B cell (primary cell): ENCODE results near the gene TNP2. TPM values are rescaled to one million over a fixed set of nuclear protein-coding genes. Genes with fewer than 3 reads are reported as not detected.

Source experiments
- ATAC-seq: fragments of 200-7000 bp; cut with Tn5 transposase; one replicate; pipeline ENCODE4 v1.10.0; 2021; ENCODE audit warnings: low read depth, mild to moderate bottlenecking, moderate number of reproducible peaks, moderate library complexity
- CTCF ChIA-PET: fragments of 350-600 bp; sonication (Branson Sonifier 250); formaldehyde crosslinking; loops from one replicate; lab custom pipeline; 2021; ENCODE audit warnings: antibody characterized with exemption, inconsistent platforms; lab: Charles Lee
- POLR2A ChIA-PET: fragments of 350-600 bp; sonication (Branson Sonifier 250); formaldehyde crosslinking; loops from one replicate; lab custom pipeline; 2021; ENCODE audit warnings: antibody characterized with exemption; lab: Charles Lee
- DNase-seq: peaks from one replicate; pipeline ENCODE4 v3.0.0; 2013
- H2AFZ ChIP-seq: 2 replicates; pipeline ENCODE4 v1.6.1; 2012; ENCODE audit warnings: mild to moderate bottlenecking, low read depth, low read length; ENCODE audit not compliant: insufficient read depth, poor library complexity, severe bottlenecking
- H3K27ac ChIP-seq, 2 donors: 1 replicate in 1 of 2; 2 replicates in 1 of 2; pipeline ENCODE4 v1.5.1; 2012 to 2013; ENCODE audit warnings: low read length in 2 of 2, mild to moderate bottlenecking in 2 of 2, moderate library complexity in 1 of 2
- H3K27me3 ChIP-seq, 4 experiments: fragments of 200-600 bp in 1 of 4; sonication (generic) in 1 of 4; replicated peaks in 1 of 4; 1 replicate in 2 of 4; 2 replicates in 2 of 4; pipeline versions ENCODE4 v1.6.1 to v1.7.0; 2013 to 2016; ENCODE audit warnings: low read length in 3 of 4, mild to moderate bottlenecking in 2 of 4, mixed read lengths in 1 of 4, moderate library complexity in 1 of 4; ENCODE audit not compliant: insufficient read depth in 4 of 4, control insufficient read depth in 3 of 4; ENCODE audit errors: control extremely low read depth in 1 of 4
- H3K36me3 ChIP-seq, 2 experiments: replicated peaks in 1 of 2; 1 replicate in 1 of 2; 2 replicates in 1 of 2; pipeline versions ENCODE4 v1.6.1 to v1.7.1; 2013; ENCODE audit warnings: low read length in 1 of 2; ENCODE audit not compliant: insufficient read depth in 2 of 2, control insufficient read depth in 1 of 2; ENCODE audit errors: control extremely low read depth in 1 of 2, extremely low read depth in 1 of 2
- H3K4me1 ChIP-seq, 2 donors: fragments of 200-600 bp in 1 of 2; sonication (generic) in 1 of 2; 1 replicate in 1 of 2; 2 replicates in 1 of 2; pipeline versions ENCODE4 v1.5.1 to v1.6.1; 2013 to 2017; ENCODE audit warnings: low read length in 2 of 2; ENCODE audit not compliant: control insufficient read depth in 2 of 2, insufficient read depth in 2 of 2
- H3K4me2 ChIP-seq: replicated peaks from 2 replicates; pipeline ENCODE3; 2012; ENCODE audit warnings: mild to moderate bottlenecking, low read depth, low read length; ENCODE audit not compliant: poor library complexity, severe bottlenecking
- H3K4me3 ChIP-seq, 5 experiments: fragments of 200-600 bp in 1 of 5; sonication (generic) in 1 of 5; 1 replicate in 3 of 5; 2 replicates in 2 of 5; pipeline versions ENCODE4 v1.5.1 to v1.7.0; 2011 to 2016; ENCODE audit warnings: low read length in 4 of 5, mild to moderate bottlenecking in 4 of 5, low read depth in 2 of 5, control low read depth in 1 of 5, moderate library complexity in 1 of 5; ENCODE audit not compliant: insufficient read depth in 1 of 5; ENCODE audit errors: control extremely low read depth in 1 of 5, extremely low read depth in 1 of 5
- H3K79me2 ChIP-seq: fragments of 200-600 bp; sonication (generic); one replicate; pipeline ENCODE4 v1.6.0; 2016; ENCODE audit warnings: low read length; ENCODE audit not compliant: control insufficient read depth, insufficient read depth
- H3K9ac ChIP-seq: fragments of 200-600 bp; sonication (generic); 2 replicates; pipeline ENCODE4 v1.6.1; 2017; ENCODE audit warnings: mild to moderate bottlenecking, low read length, moderate library complexity
- H3K9me3 ChIP-seq, 3 donors: one replicate each; pipeline versions ENCODE4 v1.6.1 to v1.7.1; 2013; ENCODE audit warnings: low read length in 2 of 3; ENCODE audit not compliant: control insufficient read depth in 2 of 3, insufficient read depth in 1 of 3; ENCODE audit errors: control extremely low read depth in 1 of 3
- H4K20me1 ChIP-seq: 2 replicates; pipeline ENCODE4 v1.6.0; 2012; ENCODE audit warnings: mild to moderate bottlenecking, low read length; ENCODE audit not compliant: insufficient read depth, control insufficient read depth, poor library complexity, severe bottlenecking
- H3K27ac Mint-ChIP-seq: one replicate; pipeline ENCODE4 v1.8.0; 2021; ENCODE audit warnings: mixed read lengths
- H3K27me3 Mint-ChIP-seq: one replicate; pipeline ENCODE4 v1.8.0; 2021; ENCODE audit warnings: mixed read lengths
- H3K4me1 Mint-ChIP-seq: one replicate; pipeline ENCODE4 v1.8.0; 2021; ENCODE audit warnings: mixed read lengths
- H3K4me3 Mint-ChIP-seq: one replicate; pipeline ENCODE4 v1.8.0; 2021; ENCODE audit warnings: mixed read lengths
- H3K9me3 Mint-ChIP-seq: one replicate; pipeline ENCODE4 v1.8.0; 2022; ENCODE audit warnings: mixed read lengths; ENCODE audit not compliant: insufficient read depth
- CTCF ChIP-seq: fragments of 200-600 bp; IDR thresholded peaks from one replicate; pipeline ENCODE4 v1.8.0; 2022; ENCODE audit warnings: antibody characterized with exemption, mild to moderate bottlenecking
- EZH2 ChIP-seq: IDR thresholded peaks from 2 replicates; pipeline ENCODE4 v1.6.1; 2012; ENCODE audit warnings: borderline replicate concordance, low read depth, mild to moderate bottlenecking, moderate library complexity, low read length; ENCODE audit not compliant: insufficient read depth, poor library complexity, severe bottlenecking
- WGBS: methylation state at CpG from one replicate; pipeline ENCODE4 v1.1.5; 2013; ENCODE audit warnings: missing lambda C conversion rate; ENCODE audit not compliant: insufficient coverage; 5-methylcytosine and 5-hydroxymethylcytosine counted together
- intact Hi-C: fragments of 100-400 bp; cut with micrococcal nuclease; formaldehyde crosslinking; loops from one replicate; pipeline ENCODE4 v1.10.0; 2022
- polyA plus RNA-seq: library from polyadenylated mRNA; depleted of rRNA; stranded (reverse); fragments of >200 nt; gene quantifications from 2 replicates; pipeline ENCODE4 v1.2.3, GENCODE V29; 2012
- total RNA-seq, 2 donors: library from RNA; stranded (reverse); fragments of 120-200 nt in 1 of 2; gene quantifications; 1 replicate in 1 of 2; 2 replicates in 1 of 2; pipeline versions ENCODE4 v1.2.3 to v1.2.4, GENCODE V29; 2013 to 2022

Gene TNP2
- total and polyA plus RNA-seq, 2 donors (not counting 1 experiment from before 2014, with no cell fraction given): not detected

GRCh38 chr16:11297492-11298142 lies 28.5 kb upstream of the TNP2 start:
- intact Hi-C loops: loop anchor here (1.0 to 2.0 kb wide), 7 partner anchors 14 to 73 kb away; partner anchors contain the start of genes RMI2 and SOCS1
- Mint-ChIP-seq H3K4me3 (peak overlapping the region; percentile 67), H3K4me1 (peaks cover 71% of the 10 kb centered on the region), H3K27ac (peak overlapping the region; percentile 93), H3K9me3 (no peaks in the 10 kb centered on the region), H3K27me3 (no peaks in the 10 kb centered on the region)
- TF ChIP-seq EZH2: no peak
- peak; percentile 35 for TF ChIP-seq CTCF
- Histone ChIP-seq H4K20me1 (no peaks in the 10 kb centered on the region), H3K4me1 (peaks cover 61 to 66% of the 10 kb centered on the region in 2 donors), H3K9ac (peak overlapping the region; percentile 45), H3K4me3 (peak overlapping the region in 4 of 5 experiments; percentile 0 to 41 (median 25)), H3K4me2 (peak overlapping the region; percentile 76), H2AFZ (peak overlapping the region; percentile 48), H3K9me3 (no peaks in the 10 kb centered on the region), H3K36me3 (no peaks in the 10 kb centered on the region), H3K79me2 (no peaks in the 10 kb centered on the region), H3K27me3 (peaks cover 0 to 4% (median 0%) of the 10 kb centered on the region in 4 experiments), H3K27ac (peak overlapping the region; percentile 67 to 73)
- ATAC-seq: peak; percentile 97
- 0% methylated on average over 16 of the region's 19 CpGs for WGBS
- ChIA-PET CTCF (interaction anchor here (0.6 to 4.3 kb wide), 35 partner anchors 11 to 384 kb away, joined by 3 to 136 read pairs (median 4); partner anchors contain the start of genes DEXI, PRM2, RMI2 and SOCS1), POLR2A (interaction anchor here (0.6 to 4.5 kb wide), 22 partner anchors 12 to 532 kb away, joined by 3 to 118 read pairs (median 4); partner anchors contain the start of gene SOCS1)
- DNase-seq: peak; percentile 95
